K562 (cell line): ENCODE data around the gene SFRP2.

Experiments used
- CAMTA2 ChIP-seq: fragments of 250-450 bp; sonication (Bioruptor Pico); conservative IDR thresholded peaks from 2 replicates; pipeline ENCODE4 v1.5.1; 2022
- KLF6 ChIP-seq: fragments of 250-450 bp; sonication (Bioruptor Pico); IDR thresholded peaks from 2 replicates; pipeline ENCODE4 v1.4.0; 2020; ENCODE audit warnings: mild to moderate bottlenecking, moderate library complexity, borderline replicate concordance
- RFX5 ChIP-seq: IDR thresholded peaks from 2 replicates; pipeline ENCODE4 v1.6.1; 2011; ENCODE audit warnings: low read depth, mild to moderate bottlenecking, improper control_type of control experiment, low read length

DNA sequence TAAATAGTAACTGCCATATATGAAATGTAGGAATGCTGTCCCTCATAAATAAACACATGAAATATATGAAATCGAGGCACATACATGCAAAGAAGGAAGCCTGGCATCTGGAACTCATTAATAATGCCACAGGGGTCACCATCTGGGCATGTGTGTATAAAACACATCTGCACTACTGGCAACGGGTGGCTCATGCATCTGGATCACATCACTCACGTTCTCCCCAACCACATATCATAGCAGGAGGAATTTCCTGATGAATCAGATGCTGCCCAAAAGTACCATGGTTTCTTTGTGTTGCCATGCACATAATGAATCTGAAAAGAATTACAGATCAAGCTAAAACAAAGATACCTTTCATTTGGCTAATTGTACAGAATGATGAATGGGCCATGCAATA, 57.6 kb downstream of the SFRP2 start:
- TF ChIP-seq RFX5 (no peak), KLF6 (no peak), CAMTA2 (no peak)
